ENCODE data around the gene DAGLA. TPM values are rescaled to one million over a fixed set of nuclear protein-coding genes. Genes with fewer than 3 reads are reported as not detected.

The DAGLA gene
- total RNA-seq, 1 experiment from 2014 or later: 10.1 TPM

DNA sequence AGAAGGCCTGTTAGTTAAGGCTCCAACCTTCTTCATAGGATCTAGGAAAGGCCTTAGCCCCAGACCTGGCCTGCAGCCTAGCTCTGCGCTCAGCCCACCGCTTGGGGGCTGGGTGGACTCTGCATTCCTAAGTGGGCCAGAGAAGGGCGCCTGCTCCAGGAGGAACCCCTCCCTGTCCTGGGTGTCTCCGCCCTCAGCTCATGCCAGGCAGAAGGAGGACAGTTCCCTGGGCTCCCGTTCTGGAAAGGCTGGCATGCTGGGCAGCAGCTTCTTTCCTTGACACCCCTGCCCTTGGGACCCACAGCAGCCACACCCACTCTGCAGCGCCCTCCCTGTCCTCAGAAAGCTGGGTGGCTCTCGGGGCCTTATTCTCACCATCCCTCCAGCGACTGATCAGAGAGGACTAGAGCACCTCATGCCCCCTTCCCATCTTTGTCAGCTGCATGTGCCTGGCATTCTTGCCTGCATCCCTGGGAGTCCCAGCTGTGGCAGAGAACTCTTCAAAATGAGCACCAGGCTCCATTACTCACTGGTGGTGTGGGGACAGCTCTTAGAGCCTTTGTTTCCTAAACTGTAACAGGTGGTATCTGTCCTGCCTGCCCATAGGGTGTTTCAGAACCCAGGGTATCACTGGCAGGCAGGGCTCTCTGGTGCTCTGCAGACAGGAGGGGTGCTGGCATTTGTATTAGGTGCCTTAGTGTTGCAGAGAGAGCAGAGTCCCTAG, 51.9 kb downstream of the DAGLA start:
- Histone ChIP-seq H3K9me3 (ENCODE audit: insufficient read depth, low read depth) (no peaks in the 10 kb centered on the region), H3K4me2 (no peak overlapping the region), H3K27ac (no peak overlapping the region), H3K4me3 (no peak overlapping the region), H2AFZ (no peak overlapping the region), H3K9me2 (ENCODE audit: insufficient read depth) (no peaks in the 10 kb centered on the region), H3K4me1 (replicated peaks; ENCODE audit: insufficient read depth) (peaks cover 47% of the 10 kb centered on the region), H3F3A (ENCODE audit: insufficient read depth, low read depth) (peaks cover 25% of the 10 kb centered on the region), H3K36me3 (ENCODE audit: low read depth) (no peaks in the 10 kb centered on the region), H4K20me1 (ENCODE audit: insufficient read depth) (no peaks in the 10 kb centered on the region), H3K79me2 (ENCODE audit: low read depth) (no peaks in the 10 kb centered on the region), H3K27me3 (ENCODE audit: insufficient read depth, low read depth) (no peaks in the 10 kb centered on the region)
- ChIA-PET CTCF (interaction anchor here (0.6 kb wide), 2 partner anchors 38 to 190 kb away, joined by 3 read pairs; no protein-coding TSS in a partner anchor), POLR2A (ENCODE audit: unreplicated experiment) (no interaction called here)
- intact Hi-C loops (cut with micrococcal nuclease; ENCODE audit: unreplicated experiment): loop anchor here (2.0 to 5.0 kb wide), 3 partner anchors 43 to 245 kb away; no protein-coding TSS in a partner anchor
- no TSS peak for BruUV-seq (replicated peaks)
- no peak for TF ChIP-seq CTCF (conservative IDR thresholded peaks at IDR 0.05)
- no peak for TF ChIP-seq EZH2 (IDR thresholded peaks at IDR 0.05; ENCODE audit: low read depth)
- DNase-seq: no peak

DNA sequence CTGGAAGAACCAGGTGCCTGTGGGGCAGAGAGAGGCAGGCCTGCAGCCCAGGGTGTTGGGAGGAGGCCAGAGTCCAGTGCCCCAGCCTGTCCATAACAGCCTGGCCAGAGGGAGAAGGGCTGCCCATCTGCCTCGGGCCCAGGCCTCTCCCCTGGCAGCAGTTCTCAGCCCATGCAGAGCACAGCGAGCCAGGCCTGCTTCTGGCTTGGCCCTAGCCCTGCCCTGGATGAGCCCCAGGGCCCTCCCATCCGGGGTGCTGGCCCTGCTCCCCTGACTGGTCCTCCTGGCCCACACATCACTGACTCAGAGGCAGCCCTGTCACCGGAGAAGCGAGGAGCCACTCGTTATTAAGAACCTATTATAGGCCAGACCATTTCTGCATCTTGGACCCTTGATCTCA, 52.5 kb downstream of the DAGLA start:
- peaks cover 41% of the 10 kb centered on the region for H3K4me1 ChIP-seq (replicated peaks; ENCODE audit: insufficient read depth)
- no peaks in the 10 kb centered on the region for H3K79me2 ChIP-seq (ENCODE audit: low read depth)
- no peaks in the 10 kb centered on the region for H3K9me3 ChIP-seq (ENCODE audit: insufficient read depth, low read depth)
- H3K9me2 ChIP-seq (ENCODE audit: insufficient read depth): no peaks in the 10 kb centered on the region
- POLR2A ChIA-PET (ENCODE audit: unreplicated experiment): interaction anchor here (0.5 kb wide), 1 partner anchor 38 kb away, joined by 3 read pairs; no protein-coding TSS in a partner anchor
- H2AFZ ChIP-seq: no peak overlapping the region
- no peak for TF ChIP-seq CTCF (conservative IDR thresholded peaks at IDR 0.05)
- no peak for TF ChIP-seq EZH2 (IDR thresholded peaks at IDR 0.05; ENCODE audit: low read depth)
- intact Hi-C loops (cut with micrococcal nuclease; ENCODE audit: unreplicated experiment): loop anchor here (1.0 to 5.0 kb wide), 6 partner anchors 94 to 286 kb away; partner anchors contain the start of gene SYT7
- H3K27ac ChIP-seq: no peak overlapping the region
- no peak overlapping the region for H3K4me3 ChIP-seq
- DNase-seq: no peak
- no peaks in the 10 kb centered on the region for H3K36me3 ChIP-seq (ENCODE audit: low read depth)
- H4K20me1 ChIP-seq (ENCODE audit: insufficient read depth): no peaks in the 10 kb centered on the region
- CTCF ChIA-PET: interaction anchor here (0.5 to 1.6 kb wide), 8 partner anchors 25 to 219 kb away, joined by 3 to 18 read pairs (median 6); partner anchors contain the start of gene DAGLA
- no peaks in the 10 kb centered on the region for H3K27me3 ChIP-seq (ENCODE audit: insufficient read depth, low read depth)
- no peak overlapping the region for H3K4me2 ChIP-seq
- BruUV-seq (replicated peaks): no TSS peak
- peaks cover 25% of the 10 kb centered on the region for H3F3A ChIP-seq (ENCODE audit: insufficient read depth, low read depth)

DNA sequence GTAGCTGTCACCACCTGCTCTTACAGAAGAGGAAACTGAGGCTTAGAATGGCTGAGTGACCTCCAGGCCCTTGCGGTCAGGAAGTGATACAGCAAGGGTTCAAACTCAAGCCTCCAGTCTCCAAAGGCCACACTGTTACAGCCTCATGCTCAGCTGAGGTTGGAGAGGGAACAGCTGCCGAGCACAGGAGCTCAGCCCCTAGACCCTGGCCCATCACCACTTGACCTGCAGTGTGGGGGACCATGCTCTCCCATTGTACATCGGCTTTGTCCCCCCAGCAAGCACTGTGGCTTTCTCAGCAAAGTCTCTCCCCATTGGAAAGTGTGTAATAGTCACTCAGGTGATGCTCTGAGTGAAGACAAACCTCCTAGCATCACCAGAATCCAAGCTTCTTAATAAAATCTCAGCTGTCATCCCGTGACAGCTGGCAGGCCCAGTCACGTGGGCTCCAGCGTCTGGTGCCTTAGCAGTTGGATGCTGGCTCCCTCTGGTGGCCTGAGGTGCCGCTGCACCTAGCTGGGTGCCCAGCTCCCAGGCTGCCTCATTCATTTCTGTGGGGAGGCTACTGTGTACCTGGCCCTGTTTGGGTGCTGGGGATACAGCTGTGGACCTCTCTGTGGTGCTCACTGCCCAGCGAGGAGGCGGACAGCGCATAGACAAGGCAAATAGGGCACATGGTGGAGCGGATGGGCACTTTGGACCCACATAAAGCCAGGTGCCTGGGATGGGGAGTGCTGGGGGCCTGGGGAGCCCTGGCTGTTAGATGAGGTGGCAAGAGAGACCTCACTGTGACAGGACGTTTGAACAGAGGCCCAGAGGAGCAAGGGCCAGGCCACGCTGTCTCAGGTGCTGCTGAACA, 53.2 kb downstream of the DAGLA start:
- Histone ChIP-seq H4K20me1 (ENCODE audit: insufficient read depth) (no peaks in the 10 kb centered on the region), H3K27me3 (ENCODE audit: insufficient read depth, low read depth) (no peaks in the 10 kb centered on the region), H3K27ac (no peak overlapping the region), H3K4me3 (no peak overlapping the region), H3K36me3 (ENCODE audit: low read depth) (no peaks in the 10 kb centered on the region), H3K4me2 (no peak overlapping the region), H3K9me3 (ENCODE audit: insufficient read depth, low read depth) (no peaks in the 10 kb centered on the region), H3F3A (ENCODE audit: insufficient read depth, low read depth) (peaks cover 24% of the 10 kb centered on the region), H3K9me2 (ENCODE audit: insufficient read depth) (no peaks in the 10 kb centered on the region), H2AFZ (no peak overlapping the region), H3K4me1 (replicated peaks; ENCODE audit: insufficient read depth) (peaks cover 35% of the 10 kb centered on the region), H3K79me2 (ENCODE audit: low read depth) (no peaks in the 10 kb centered on the region)
- TF ChIP-seq EZH2 (IDR thresholded peaks at IDR 0.05; ENCODE audit: low read depth): no peak
- TF ChIP-seq CTCF (conservative IDR thresholded peaks at IDR 0.05): peak; percentile 98
- DNase-seq: peak; percentile 71 to 85
- ChIA-PET POLR2A (ENCODE audit: unreplicated experiment) (interaction anchor here (0.5 kb wide), 2 partner anchors 38 to 146 kb away, joined by 3 read pairs; no protein-coding TSS in a partner anchor), CTCF (interaction anchor here (0.5 to 1.6 kb wide), 11 partner anchors 9 to 220 kb away, joined by 3 to 18 read pairs (median 5); partner anchors contain the start of gene DAGLA)
- no TSS peak for BruUV-seq (replicated peaks)
- intact Hi-C loops (cut with micrococcal nuclease; ENCODE audit: unreplicated experiment): loop anchor here (1.0 to 5.0 kb wide), 6 partner anchors 95 to 287 kb away; partner anchors contain the start of gene SYT7

All from PC-9 (cell line).